GM12878 (cell line): Measurements from ENCODE around the gene PPIP5K2. TPM values are rescaled to one million over a fixed set of nuclear protein-coding genes. Genes with fewer than 3 reads are reported as not detected.

ENCODE experiments used
- ATAC-seq: fragments of 200-7000 bp; cut with Tn5 transposase; 3 replicates; pipeline ENCODE4 v1.9.1; 2020; ENCODE audit warnings: mild to moderate bottlenecking, moderate library complexity
- BruUV-seq: library from RNA; stranded (reverse); fragments of 400-500 nt; replicated peaks from 2 replicates; lab custom pipeline; 2021; lab: Mats Ljungman, UMichigan
- CTCF ChIA-PET: fragments of 300-600 bp; sonication (Branson Sonifier 250); formaldehyde crosslinking; extraction: SDS; loops from one replicate; lab custom pipeline; 2021; ENCODE audit warnings: inconsistent platforms; lab: Yijun Ruan, JAX
- POLR2A ChIA-PET: fragments of 350-600 bp; formaldehyde crosslinking; extraction: SDS; loops from one replicate; lab custom pipeline; 2021; ENCODE audit warnings: inconsistent platforms; lab: Charles Lee
- RAD21 ChIA-PET: fragments of 300-600 bp; sonication (Branson Sonifier 250); formaldehyde crosslinking; loops from one replicate; lab custom pipeline; 2023; ENCODE audit warnings: antibody characterized with exemption; ENCODE audit not compliant: unreplicated experiment; lab: Charles Lee
- SMC1A ChIA-PET: fragments of 300-600 bp; sonication (Branson Sonifier 250); formaldehyde crosslinking; loops from one replicate; lab custom pipeline; 2023; ENCODE audit not compliant: unreplicated experiment, uncharacterized antibody; lab: Charles Lee
- DNase-seq: peaks from one replicate; pipeline ENCODE4 v3.0.0-alpha.2; 2011; ENCODE audit warnings: low read depth, low spot score
- FAIRE-seq: peaks from 3 replicates; lab custom pipeline; 2011; peaks lifted over from hg19 to GRCh38; lab: Jason Lieb, UNC
- H2AFZ ChIP-seq: 2 replicates; pipeline ENCODE4 v1.6.0; 2011; ENCODE audit warnings: low read depth, low read length, control low read depth; ENCODE audit not compliant: control insufficient read depth
- H3K27ac ChIP-seq: 2 replicates; pipeline ENCODE4 v1.5.1; 2011; ENCODE audit warnings: control low read depth; ENCODE audit not compliant: control insufficient read depth, insufficient read depth
- H3K27me3 ChIP-seq, 2 experiments: replicated peaks in 1 of 2; 2 replicates each; pipeline versions ENCODE4 v1.6.0 to v1.6.1; 2011; ENCODE audit warnings: low read length in 1 of 2; ENCODE audit not compliant: control insufficient read depth in 2 of 2, insufficient read depth in 2 of 2
- H3K36me3 ChIP-seq, 2 experiments: 2 replicates each; pipeline ENCODE4 v1.5.1; 2011; ENCODE audit warnings: low read length in 1 of 2; ENCODE audit not compliant: control insufficient read depth in 2 of 2, insufficient read depth in 2 of 2
- H3K4me1 ChIP-seq: 2 replicates; pipeline ENCODE4 v1.6.1; 2011; ENCODE audit warnings: mild to moderate bottlenecking, low read length, moderate library complexity, mixed read lengths; ENCODE audit not compliant: control insufficient read depth, insufficient read depth
- H3K4me2 ChIP-seq: 2 replicates; pipeline ENCODE4 v1.6.0; 2011; ENCODE audit warnings: control low read depth; ENCODE audit not compliant: control insufficient read depth, insufficient read depth
- H3K4me3 ChIP-seq: fragments of 200-600 bp; sonication (generic); 2 replicates; pipeline ENCODE4 v1.5.1; 2016
- H3K79me2 ChIP-seq: 2 replicates; pipeline ENCODE4 v1.6.0; 2011; ENCODE audit warnings: low read length; ENCODE audit not compliant: control insufficient read depth, insufficient read depth
- H3K9ac ChIP-seq: 2 replicates; pipeline ENCODE4 v1.8.0; 2011; ENCODE audit warnings: low read length, control low read depth, mixed read lengths; ENCODE audit not compliant: control insufficient read depth, insufficient read depth
- H3K9me3 ChIP-seq: replicated peaks from 3 replicates; pipeline ENCODE4 v1.5.1; 2011; ENCODE audit warnings: mild to moderate bottlenecking, low read length; ENCODE audit not compliant: control insufficient read depth, insufficient read depth
- H4K20me1 ChIP-seq: 2 replicates; pipeline ENCODE4 v1.6.0; 2011; ENCODE audit not compliant: control insufficient read depth, insufficient read depth
- CBFB ChIP-seq: IDR thresholded peaks from 2 replicates; pipeline ENCODE4 v1.6.1; 2016; ENCODE audit warnings: antibody characterized with exemption, low read depth
- E2F8 ChIP-seq: fragments of 450-650 bp; IDR thresholded peaks from 2 replicates; pipeline ENCODE4 v1.6.1; 2018; ENCODE audit warnings: mild to moderate bottlenecking, low read depth, moderate library complexity; ENCODE audit not compliant: partially characterized antibody
- EZH2 ChIP-seq: IDR thresholded peaks from 2 replicates; pipeline ENCODE4 v1.6.1; 2012; ENCODE audit warnings: low read depth, mild to moderate bottlenecking, control low read depth, inconsistent platforms, low read length, borderline replicate concordance; ENCODE audit not compliant: control insufficient read depth
- FOXM1 ChIP-seq: IDR thresholded peaks from 2 replicates; pipeline ENCODE4 v1.6.1; 2012; ENCODE audit warnings: low read depth, mild to moderate bottlenecking, inconsistent platforms, low read length, moderate library complexity
- HDAC2 ChIP-seq: fragments of 200-600 bp; sonication (generic); IDR thresholded peaks from 2 replicates; pipeline ENCODE4 v1.6.1; 2017
- IKZF1 ChIP-seq: fragments of 450-650 bp; conservative IDR thresholded peaks from 2 replicates; pipeline ENCODE4 v1.6.1; 2017; ENCODE audit warnings: antibody characterized with exemption, mild to moderate bottlenecking
- IRF4 ChIP-seq: IDR thresholded peaks from 2 replicates; pipeline ENCODE4 v1.6.1; 2011; ENCODE audit warnings: low read depth, low read length
- MEF2A ChIP-seq: IDR thresholded peaks from 2 replicates; pipeline ENCODE4 v1.6.1; 2011; ENCODE audit warnings: low read depth, mild to moderate bottlenecking, low read length, moderate library complexity; ENCODE audit not compliant: insufficient read depth
- MEF2B ChIP-seq: fragments of 450-650 bp; IDR thresholded peaks from 2 replicates; pipeline ENCODE4 v1.6.1; 2018; ENCODE audit warnings: mild to moderate bottlenecking, moderate library complexity; ENCODE audit not compliant: partially characterized antibody, poor library complexity, severe bottlenecking
- POLR2A ChIP-seq: IDR thresholded peaks from 2 replicates; pipeline ENCODE4 v1.6.1; 2011; ENCODE audit warnings: low read depth, mild to moderate bottlenecking, low read length
- POLR2AphosphoS2 ChIP-seq: IDR thresholded peaks from 2 replicates; pipeline ENCODE4 v1.6.1; 2011; ENCODE audit warnings: low read depth, mild to moderate bottlenecking, low read length, improper control_type of control experiment, moderate library complexity
- SIX5 ChIP-seq: IDR thresholded peaks from 2 replicates; pipeline ENCODE4 v1.6.1; 2011; ENCODE audit warnings: mild to moderate bottlenecking, low read depth, low read length, moderate library complexity; ENCODE audit not compliant: severe bottlenecking
- SMAD5 ChIP-seq: IDR thresholded peaks from 2 replicates; pipeline ENCODE4 v1.6.1; 2016; ENCODE audit warnings: antibody characterized with exemption, low read depth
- TAF1 ChIP-seq: IDR thresholded peaks from 2 replicates; pipeline ENCODE4 v1.6.1; 2011; ENCODE audit warnings: mild to moderate bottlenecking, low read depth, low read length, borderline replicate concordance
- YBX1 ChIP-seq: fragments of 450-650 bp; IDR thresholded peaks from 2 replicates; pipeline ENCODE4 v1.6.1; 2016; ENCODE audit warnings: antibody characterized with exemption
- ZBTB11 ChIP-seq: fragments of 450-650 bp; formaldehyde crosslinking; IDR thresholded peaks from 2 replicates; pipeline ENCODE4 v1.5.0; 2022; ENCODE audit warnings: mild to moderate bottlenecking, missing genetic modification characterization
- ZNF24 ChIP-seq: fragments of 450-650 bp; IDR thresholded peaks from 2 replicates; pipeline ENCODE4 v1.6.1; 2017; ENCODE audit warnings: antibody characterized with exemption, mild to moderate bottlenecking
- WGBS: methylation state at CpG from one replicate; pipeline ENCODE4 v1.1.6; 2016; ENCODE audit warnings: low lambda C conversion rate; ENCODE audit not compliant: insufficient replicate concordance, insufficient coverage; ENCODE audit errors: missing lambda C conversion rate; 5-methylcytosine and 5-hydroxymethylcytosine counted together
- in situ Hi-C: fragments of 300-500 bp; cut with MboI; formaldehyde crosslinking; loops from 9 replicates; pipeline ENCODE4 v1.14.3; 2018; ENCODE audit warnings: mixed read lengths
- intact Hi-C: fragments of 100-400 bp; cut with micrococcal nuclease; formaldehyde crosslinking; loops from one replicate; pipeline ENCODE4 v1.14.2; 2022; ENCODE audit not compliant: unreplicated experiment
- polyA plus RNA-seq, 11 experiments: library from polyadenylated mRNA; depleted of rRNA in 4 of 11; unstranded in 6 of 11; stranded (reverse) in 5 of 11; fragments of >200 nt; fragmentation: Nextera tagmentation in 4 of 11; fragmentation: Illumina TruSeq in 1 of 11; extraction: Ambion mirVana in 4 of 11; extraction: Trizol in 1 of 11; gene quantifications; 1 replicate in 1 of 11; 2 replicates in 10 of 11; pipeline versions ENCODE4 v1.2.1 to v1.2.3, GENCODE V29; 2011 to 2016; ENCODE audit warnings: inconsistent platforms in 2 of 11, missing spikeins in 2 of 11, low read depth in 1 of 11
- total RNA-seq, 4 experiments: library from RNA; depleted of rRNA in 3 of 4; stranded (reverse); fragments of >200 nt in 3 of 4; fragmentation: Illumina TruSeq in 1 of 4; extraction: Trizol in 1 of 4; gene quantifications; 2 replicates each; pipeline versions ENCODE4 v1.2.1 to v1.2.3, GENCODE V29; 2013 to 2021

The PPIP5K2 gene
- total and polyA plus RNA-seq, 10 of the 15 experiments (the other 5 are each of a cell fraction or from before 2014, with no cell fraction given), result 27.7 to 87.3 (median 58.6) TPM

GRCh38 chr5:103122242-103122641 is 2.1 kb downstream of the PPIP5K2 start:
- ChIA-PET RAD21 (no interaction called here), POLR2A (interaction anchor here (1.2 kb wide), 1 partner anchor 366 kb away, joined by 3 read pairs; no protein-coding TSS in a partner anchor), CTCF (no interaction called here), SMC1A (interaction anchor here (0.8 to 1.1 kb wide), 2 partner anchors 16 to 441 kb away, joined by 3 to 4 read pairs; no protein-coding TSS in a partner anchor)
- intact Hi-C loops (loop anchor here (5.0 kb wide), 1 partner anchor 365 kb away; the partner anchor contains the start of gene PAM), in situ Hi-C loops (loop anchor here (10.0 kb wide), 1 partner anchor 367 kb away; the partner anchor contains the start of gene PAM)
- H2AFZ ChIP-seq, result no peak overlapping the region
- ATAC-seq, result no peak
- H3K4me2 ChIP-seq, result peak overlapping the region; percentile 51
- no peaks in the 10 kb centered on the region for H3K27me3 ChIP-seq
- BruUV-seq, result no TSS peak
- DNase-seq, result no peak
- no peak overlapping the region for H3K9ac ChIP-seq
- no peak overlapping the region for H3K27ac ChIP-seq
- no peaks in the 10 kb centered on the region for H4K20me1 ChIP-seq
- FAIRE-seq, result no peak
- 75% methylated on average over 3 of the region's 3 CpGs for WGBS
- no peaks in the 10 kb centered on the region for H3K36me3 ChIP-seq
- no peaks in the 10 kb centered on the region for H3K4me1 ChIP-seq
- peak overlapping the region; percentile 97 for H3K4me3 ChIP-seq
- peaks cover 61% of the 10 kb centered on the region for H3K79me2 ChIP-seq
- no peaks in the 10 kb centered on the region; the same call in 1 of the 3 replicates for H3K9me3 ChIP-seq
- TF ChIP-seq CBFB (no peak), YBX1 (no peak), MEF2B (no peak), IKZF1 (no peak), POLR2A (no peak), TAF1 (no peak), IRF4 (no peak), HDAC2 (no peak), MEF2A (no peak), E2F8 (no peak), SIX5 (no peak), FOXM1 (no peak), ZBTB11 (CRISPR knock-in tag) (no peak), EZH2 (no peak), POLR2AphosphoS2 (no peak), ZNF24 (no peak), SMAD5 (no peak)
